ENCODE data around the gene SNX5.

DNA sequence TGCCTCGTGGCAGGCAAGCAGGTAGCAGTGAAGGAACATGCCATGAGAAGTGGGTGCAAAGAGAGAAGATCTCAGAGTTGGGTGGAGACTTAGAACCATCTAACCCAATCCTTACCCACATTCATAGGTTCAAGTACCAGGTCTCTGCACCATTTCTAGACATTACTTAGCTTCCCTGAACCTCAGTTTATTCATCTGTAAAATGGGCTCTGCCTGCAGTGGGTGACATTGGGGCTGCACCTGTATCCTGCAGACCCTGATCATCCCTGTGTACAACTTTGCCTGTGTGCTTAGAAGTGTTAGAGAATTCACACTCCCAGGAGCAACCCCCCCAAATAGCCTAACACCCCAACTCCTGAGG, 42.7 kb downstream of the SNX5 start:
- TF ChIP-seq EZH2 (IDR thresholded peaks at IDR 0.05) (no peak), POLR2AphosphoS5 (IDR thresholded peaks at IDR 0.05; ENCODE audit: borderline replicate concordance, low read depth, low read length) (no peak), FOXP2 (optimal IDR thresholded peaks at IDR 0.05; ENCODE audit: control extremely low read depth, extremely low read length, insufficient read depth) (no peak)

Measured in SK-N-MC (cell line).